ENCODE results near the gene PP2D1.

GRCh38 chr3:20037255-20037996, 25.4 kb upstream of the PP2D1 start:
- TF ChIP-seq POLR2A (IDR thresholded peaks at IDR 0.05; ENCODE audit: low read length) = no peak
- TF ChIP-seq GATA1 (IDR thresholded peaks at IDR 0.05; ENCODE audit: low read depth, low read length) = no peak

Data from erythroblast (primary cell).